SK-N-SH (cell line): ENCODE results near the gene FRRS1L. TPM values are rescaled to one million over a fixed set of nuclear protein-coding genes. Genes with fewer than 3 reads are reported as not detected.

Experiments
- CTCF ChIA-PET: fragments of 300-600, 350-600 bp; formaldehyde crosslinking; extraction: SDS; loops from one replicate; lab custom pipeline; 2021; lab: Yijun Ruan, JAX
- POLR2A ChIA-PET: fragments of 350-600 bp; sonication (Branson Sonifier 250); formaldehyde crosslinking; extraction: SDS; loops from one replicate; lab custom pipeline; 2020; ENCODE audit warnings: antibody characterized with exemption, inconsistent platforms; lab: Yijun Ruan, JAX
- DNase-seq: peaks from one replicate; pipeline ENCODE4 v3.0.0; 2012
- H2AFZ ChIP-seq: fragments of 200-600 bp; sonication (generic); 2 replicates; pipeline ENCODE4 v1.8.1; 2016; ENCODE audit warnings: antibody characterized with exemption, mild to moderate bottlenecking, low read depth
- H3F3A ChIP-seq: fragments of 200-600 bp; sonication (generic); replicated peaks from 2 replicates; pipeline ENCODE3; 2016; ENCODE audit warnings: antibody characterized with exemption, mild to moderate bottlenecking; ENCODE audit not compliant: insufficient read depth
- H3K27ac ChIP-seq, 2 experiments: fragments of 200-500 bp in 1 of 2; fragments of 200-600 bp in 1 of 2; sonication (Bioruptor generic) in 1 of 2; sonication (generic), shearing (Covaris generic) in 1 of 2; 2 replicates each; pipeline versions ENCODE4 v1.5.1 to v1.6.1; 2014 to 2016; ENCODE audit warnings: low read depth in 2 of 2, inconsistent platforms in 1 of 2, low read length in 1 of 2, mild to moderate bottlenecking in 1 of 2, mixed read lengths in 1 of 2
- H3K27me3 ChIP-seq: fragments of 200-600 bp; sonication (generic), shearing (Covaris generic); 2 replicates; pipeline ENCODE4 v1.6.1; 2016; ENCODE audit warnings: mixed run types; ENCODE audit not compliant: insufficient read depth
- H3K36me3 ChIP-seq, 2 experiments: fragments of 200-500 bp in 1 of 2; fragments of 200-600 bp in 1 of 2; sonication (Bioruptor generic) in 1 of 2; sonication (generic) in 1 of 2; replicated peaks in 1 of 2; 2 replicates each; pipeline versions ENCODE3 to v1.5.1; 2014 to 2016; ENCODE audit warnings: low read length in 1 of 2, mild to moderate bottlenecking in 1 of 2; ENCODE audit not compliant: insufficient read depth in 2 of 2, control insufficient read depth in 1 of 2
- H3K4me1 ChIP-seq, 2 experiments: fragments of 200-500 bp in 1 of 2; fragments of 200-600 bp in 1 of 2; sonication (Bioruptor generic) in 1 of 2; sonication (generic), shearing (Covaris generic) in 1 of 2; 2 replicates each; pipeline versions ENCODE4 v1.5.1 to v1.6.1; 2014 to 2016; ENCODE audit warnings: low read depth in 1 of 2, low read length in 1 of 2, mixed run types in 1 of 2; ENCODE audit not compliant: insufficient read depth in 2 of 2, control insufficient read depth in 1 of 2
- H3K4me2 ChIP-seq: fragments of 200-600 bp; sonication (generic), shearing (Covaris generic); 2 replicates; pipeline ENCODE4 v1.6.1; 2017; ENCODE audit warnings: mixed run types
- H3K4me3 ChIP-seq, 2 experiments: fragments of 200-500 bp in 1 of 2; fragments of 200-600 bp in 1 of 2; sonication (Bioruptor generic) in 1 of 2; sonication (generic), shearing (Covaris generic) in 1 of 2; 2 replicates each; pipeline versions ENCODE4 v1.5.1 to v1.8.1; 2014 to 2016; ENCODE audit warnings: low read depth in 2 of 2, inconsistent platforms in 1 of 2, low read length in 1 of 2, mild to moderate bottlenecking in 1 of 2, mixed read lengths in 1 of 2, moderate library complexity in 1 of 2
- H3K79me2 ChIP-seq: fragments of 200-600 bp; sonication (generic); 2 replicates; pipeline ENCODE4 v1.8.1; 2017; ENCODE audit warnings: mild to moderate bottlenecking; ENCODE audit not compliant: insufficient read depth
- H3K9ac ChIP-seq: fragments of 200-600 bp; sonication (generic); 2 replicates; pipeline ENCODE4 v1.6.1; 2017; ENCODE audit warnings: mixed run types
- H3K9me2 ChIP-seq: fragments of 200-600 bp; sonication (generic); 2 replicates; pipeline ENCODE4 v1.6.1; 2017; ENCODE audit warnings: mixed run types
- H3K9me3 ChIP-seq: fragments of 200-600 bp; sonication (generic); 2 replicates; pipeline ENCODE4 v1.6.1; 2017; ENCODE audit warnings: mixed run types, mild to moderate bottlenecking, moderate library complexity
- H4K20me1 ChIP-seq: fragments of 200-600 bp; sonication (generic); 2 replicates; pipeline ENCODE4 v1.6.1; 2017; ENCODE audit warnings: mild to moderate bottlenecking, mixed run types; ENCODE audit not compliant: insufficient read depth
- CTCF ChIP-seq: fragments of 200-600 bp; sonication (generic); IDR thresholded peaks from 2 replicates; pipeline ENCODE4 v1.6.1; 2017; ENCODE audit warnings: antibody characterized with exemption, mild to moderate bottlenecking, moderate library complexity
- ELF1 ChIP-seq: IDR thresholded peaks from 2 replicates; pipeline ENCODE4 v1.4.0; 2012
- EZH2phosphoT487 ChIP-seq: fragments of 200-600 bp; sonication (generic); IDR thresholded peaks from 2 replicates; pipeline ENCODE4 v1.6.1; 2017; ENCODE audit warnings: low read depth, mixed run types, mild to moderate bottlenecking, antibody characterized with exemption, moderate library complexity, borderline replicate concordance
- FOSL2 ChIP-seq: IDR thresholded peaks from 2 replicates; pipeline ENCODE4 v1.4.0; 2012; ENCODE audit warnings: low read depth, mild to moderate bottlenecking, moderate library complexity, borderline replicate concordance
- FOXM1 ChIP-seq: IDR thresholded peaks from 2 replicates; pipeline ENCODE4 v1.4.0; 2012; ENCODE audit warnings: low read depth, mild to moderate bottlenecking
- GABPA ChIP-seq: IDR thresholded peaks from 2 replicates; pipeline ENCODE4 v1.4.0; 2012; ENCODE audit warnings: low read depth, mild to moderate bottlenecking
- GATA2 ChIP-seq: sonication (generic); formaldehyde crosslinking; IDR thresholded peaks from 2 replicates; pipeline ENCODE4 v1.5.0; 2020; ENCODE audit warnings: mild to moderate bottlenecking, missing genetic modification reagents
- MAX ChIP-seq: IDR thresholded peaks from 2 replicates; pipeline ENCODE4 v1.4.0; 2012; ENCODE audit warnings: low read depth
- NRF1 ChIP-seq: IDR thresholded peaks from 2 replicates; pipeline ENCODE4 v1.6.1; 2012; ENCODE audit warnings: low read depth, mild to moderate bottlenecking, low read length
- POLR2AphosphoS5 ChIP-seq: IDR thresholded peaks from 2 replicates; pipeline ENCODE4 v1.6.1; 2012; ENCODE audit warnings: low read depth, low read length
- REST ChIP-seq: IDR thresholded peaks from 2 replicates; pipeline ENCODE4 v1.6.1; 2012; ENCODE audit warnings: mild to moderate bottlenecking, low read depth, low read length, moderate library complexity
- RXRA ChIP-seq: IDR thresholded peaks from 2 replicates; pipeline ENCODE4 v1.4.0; 2012; ENCODE audit warnings: low read depth, mild to moderate bottlenecking, borderline replicate concordance
- SMC3 ChIP-seq: IDR thresholded peaks from 2 replicates; pipeline ENCODE4 v1.6.1; 2012; ENCODE audit warnings: low read depth, low read length, improper control_type of control experiment
- TCF12 ChIP-seq: IDR thresholded peaks from 2 replicates; pipeline ENCODE4 v1.4.0; 2012
- USF1 ChIP-seq: IDR thresholded peaks from 2 replicates; pipeline ENCODE4 v1.4.0; 2012; ENCODE audit warnings: low read depth, borderline replicate concordance
- USF2 ChIP-seq: fragments of 150-350 bp; IDR thresholded peaks from 2 replicates; pipeline ENCODE4 v1.6.1; 2017; ENCODE audit warnings: antibody characterized with exemption, low read length, low read depth, borderline replicate concordance
- YY1 ChIP-seq: IDR thresholded peaks from 2 replicates; pipeline ENCODE4 v1.4.0; 2012; ENCODE audit warnings: low read depth, mild to moderate bottlenecking
- ZBTB33 ChIP-seq: IDR thresholded peaks from 2 replicates; pipeline ENCODE4 v1.4.0; 2012; ENCODE audit warnings: low read depth, borderline replicate concordance
- WGBS: methylation state at CpG from one replicate; pipeline ENCODE4 v1.1.6; 2017; ENCODE audit warnings: low lambda C conversion rate; 5-methylcytosine and 5-hydroxymethylcytosine counted together
- polyA plus RNA-seq, 3 experiments: library from polyadenylated mRNA; depleted of rRNA; stranded (reverse); fragments of >200 nt; gene quantifications; 2 replicates each; pipeline ENCODE4 v1.2.3, GENCODE V29; 2012

Gene FRRS1L
- polyA plus RNA-seq, 1 of the 3 experiments (the other 2 are of a cell fraction): 3.7 TPM

- Histone ChIP-seq H3K9me2 (no peaks in the 10 kb centered on the region), H3K4me1 (no peaks in the 10 kb centered on the region), H4K20me1 (no peaks in the 10 kb centered on the region), H2AFZ (no peak overlapping the region), H3K36me3 (no peaks in the 10 kb centered on the region), H3K27ac (no peak overlapping the region), H3K9me3 (no peaks in the 10 kb centered on the region), H3F3A (no peaks in the 10 kb centered on the region), H3K4me3 (no peak overlapping the region), H3K9ac (no peak overlapping the region), H3K4me2 (no peak overlapping the region), H3K27me3 (no peaks in the 10 kb centered on the region), H3K79me2 (no peaks in the 10 kb centered on the region)
- 92% methylated on average over 8 of the region's 8 CpGs for WGBS
- DNase-seq: no peak
- ChIA-PET POLR2A (interaction anchor here (0.6 kb wide), 1 partner anchor 172 kb away, joined by 3 read pairs; no protein-coding TSS in a partner anchor), CTCF (no interaction called here)
- TF ChIP-seq FOXM1: no peak
- no peak for TF ChIP-seq CTCF
- TF ChIP-seq GATA2 (CRISPR knock-in tag): no peak
- TF ChIP-seq REST: no peak
- no peak for TF ChIP-seq ZBTB33
- TF ChIP-seq YY1: no peak
- no peak for TF ChIP-seq EZH2phosphoT487
- TF ChIP-seq USF1: no peak
- TF ChIP-seq TCF12: no peak
- TF ChIP-seq ELF1: no peak
- no peak for TF ChIP-seq SMC3
- TF ChIP-seq RXRA: no peak
- no peak for TF ChIP-seq USF2
- TF ChIP-seq NRF1: no peak
- TF ChIP-seq GABPA: no peak
- no peak for TF ChIP-seq MAX
- no peak for TF ChIP-seq FOSL2
- no peak for TF ChIP-seq POLR2AphosphoS5
Measured at GRCh38 chr9:109176386-109176785, 9.3 kb upstream of the FRRS1L start.
